MM.1S (cell line): Measurements from ENCODE around the gene GALNT9.

Experiments used
- DNase-seq: peaks from one replicate; pipeline ENCODE4 v3.0.0-alpha.2; 2015
- H2AFZ ChIP-seq: fragments of 300-600 bp; sonication (generic); 2 replicates; pipeline ENCODE4 v1.6.0; 2016; ENCODE audit warnings: antibody characterized with exemption, low read length
- H3F3A ChIP-seq: fragments of 300-600 bp; sonication (generic); 2 replicates; pipeline ENCODE4 v1.6.1; 2016; ENCODE audit warnings: mild to moderate bottlenecking, antibody characterized with exemption, low read length, moderate library complexity, mixed read lengths; ENCODE audit not compliant: insufficient read depth
- H3K27ac ChIP-seq: fragments of 300-600 bp; sonication (generic); 2 replicates; pipeline ENCODE4 v1.5.1; 2016; ENCODE audit warnings: mild to moderate bottlenecking, low read length
- H3K27me3 ChIP-seq: fragments of 300-600 bp; sonication (generic); replicated peaks from 2 replicates; pipeline ENCODE4 v1.6.0; 2016; ENCODE audit warnings: low read length; ENCODE audit not compliant: insufficient read depth
- H3K36me3 ChIP-seq: fragments of 300-600 bp; sonication (generic); replicated peaks from 2 replicates; pipeline ENCODE4 v1.6.1; 2016; ENCODE audit warnings: mild to moderate bottlenecking, low read length, mixed read lengths; ENCODE audit not compliant: insufficient read depth
- H3K4me1 ChIP-seq: fragments of 300-600 bp; sonication (generic); 2 replicates; pipeline ENCODE4 v1.6.1; 2016; ENCODE audit warnings: low read length, mixed read lengths
- H3K4me2 ChIP-seq: fragments of 300-600 bp; sonication (generic); 2 replicates; pipeline ENCODE4 v1.6.0; 2016; ENCODE audit warnings: low read depth, low read length
- H3K4me3 ChIP-seq: fragments of 300-600 bp; sonication (generic); 2 replicates; pipeline ENCODE4 v1.5.1; 2016; ENCODE audit warnings: low read length, mixed read lengths
- H3K79me2 ChIP-seq: fragments of 300-600 bp; sonication (generic); 2 replicates; pipeline ENCODE4 v1.6.1; 2016; ENCODE audit warnings: mixed run types, low read length, mixed read lengths
- H3K9ac ChIP-seq: fragments of 300-600 bp; sonication (generic); 2 replicates; pipeline ENCODE4 v1.6.1; 2016; ENCODE audit warnings: low read length, mixed read lengths
- H3K9me2 ChIP-seq: fragments of 300-600 bp; sonication (generic); replicated peaks from 2 replicates; pipeline ENCODE4 v1.6.1; 2016; ENCODE audit warnings: mild to moderate bottlenecking, low read length, mixed read lengths; ENCODE audit not compliant: insufficient read depth
- H3K9me3 ChIP-seq: fragments of 300-600 bp; sonication (generic); replicated peaks from 2 replicates; pipeline ENCODE4 v1.6.1; 2016; ENCODE audit warnings: mild to moderate bottlenecking, low read length, mixed read lengths; ENCODE audit not compliant: insufficient read depth
- H4K20me1 ChIP-seq: fragments of 300-600 bp; sonication (generic); 2 replicates; pipeline ENCODE4 v1.6.1; 2016; ENCODE audit warnings: mild to moderate bottlenecking, low read length, moderate library complexity, mixed read lengths; ENCODE audit not compliant: insufficient read depth
- EZH2 ChIP-seq: fragments of 300-600 bp; sonication (generic); optimal IDR thresholded peaks from 2 replicates; pipeline ENCODE3; 2017; ENCODE audit warnings: low read depth, mild to moderate bottlenecking, antibody characterized with exemption, low read length, mixed read lengths
- EZH2phosphoT487 ChIP-seq: fragments of 300-600 bp; sonication (generic); IDR thresholded peaks from 2 replicates; pipeline ENCODE4 v1.6.1; 2018; ENCODE audit warnings: antibody characterized with exemption, low read length
- TF ChIP-seq, protein P1 (sequence below): fragments of 300-600 bp; sonication (generic); IDR thresholded peaks from 2 replicates; pipeline ENCODE4 v1.5.1; 2016; ENCODE audit warnings: antibody characterized with exemption, low read length, mixed read lengths

GALNT9 gene

DNA sequence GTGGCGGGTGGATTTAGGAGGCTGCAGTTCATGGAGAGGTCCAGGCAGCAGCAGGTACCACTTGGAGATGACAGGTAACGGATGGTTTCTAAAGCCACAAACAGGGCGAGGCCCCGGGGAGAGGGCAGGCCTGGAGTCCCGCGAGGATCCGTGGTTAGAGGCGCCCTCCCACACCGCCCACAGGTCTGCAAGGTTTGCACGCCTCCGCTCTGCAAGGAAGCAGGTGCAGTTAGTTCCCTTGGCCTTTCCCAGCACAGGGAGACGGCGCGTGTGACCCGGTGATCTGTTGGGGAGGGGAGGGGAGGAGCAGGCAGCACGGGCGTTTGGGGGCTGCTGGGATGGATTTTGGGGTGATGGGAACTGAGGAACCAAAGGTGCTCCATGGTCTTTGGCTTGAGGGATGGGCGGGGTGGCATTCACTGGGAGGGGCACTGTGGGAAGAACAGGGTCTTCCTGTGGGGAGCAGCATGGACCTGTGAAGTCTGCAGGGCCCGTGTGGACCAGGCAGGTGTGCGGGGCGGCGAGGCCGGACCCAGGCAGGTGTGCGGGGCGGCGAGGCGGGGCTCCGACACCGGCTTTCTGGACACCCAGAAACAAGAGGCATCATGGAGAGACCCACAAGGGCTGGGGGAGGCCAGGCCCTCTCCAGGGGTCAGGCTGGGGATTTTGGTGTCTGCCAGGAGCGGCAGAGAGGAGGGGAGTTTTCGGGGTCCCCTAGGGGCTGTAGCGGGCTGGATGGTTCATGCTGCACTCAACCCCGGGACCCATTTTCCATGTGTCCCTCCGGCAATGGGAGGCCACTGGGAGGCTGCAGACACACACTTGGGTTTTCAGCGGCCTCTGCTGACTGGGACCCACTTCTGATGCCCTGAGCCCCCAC lies 156.0 kb downstream of the GALNT9 start:
- no peaks in the 10 kb centered on the region for H4K20me1 ChIP-seq
- H3F3A ChIP-seq = no peaks in the 10 kb centered on the region
- no peaks in the 10 kb centered on the region for H3K36me3 ChIP-seq
- no peaks in the 10 kb centered on the region for H3K79me2 ChIP-seq
- no peak overlapping the region for H3K4me2 ChIP-seq
- no peak overlapping the region for H3K27ac ChIP-seq
- peak; percentile 22 for DNase-seq
- H3K4me1 ChIP-seq = no peaks in the 10 kb centered on the region
- no peak overlapping the region for H2AFZ ChIP-seq
- no peaks in the 10 kb centered on the region for H3K9me2 ChIP-seq
- no peaks in the 10 kb centered on the region for H3K9me3 ChIP-seq
- H3K9ac ChIP-seq = no peak overlapping the region
- TF ChIP-seq EZH2 = no peak
- TF ChIP-seq, protein P1, sequence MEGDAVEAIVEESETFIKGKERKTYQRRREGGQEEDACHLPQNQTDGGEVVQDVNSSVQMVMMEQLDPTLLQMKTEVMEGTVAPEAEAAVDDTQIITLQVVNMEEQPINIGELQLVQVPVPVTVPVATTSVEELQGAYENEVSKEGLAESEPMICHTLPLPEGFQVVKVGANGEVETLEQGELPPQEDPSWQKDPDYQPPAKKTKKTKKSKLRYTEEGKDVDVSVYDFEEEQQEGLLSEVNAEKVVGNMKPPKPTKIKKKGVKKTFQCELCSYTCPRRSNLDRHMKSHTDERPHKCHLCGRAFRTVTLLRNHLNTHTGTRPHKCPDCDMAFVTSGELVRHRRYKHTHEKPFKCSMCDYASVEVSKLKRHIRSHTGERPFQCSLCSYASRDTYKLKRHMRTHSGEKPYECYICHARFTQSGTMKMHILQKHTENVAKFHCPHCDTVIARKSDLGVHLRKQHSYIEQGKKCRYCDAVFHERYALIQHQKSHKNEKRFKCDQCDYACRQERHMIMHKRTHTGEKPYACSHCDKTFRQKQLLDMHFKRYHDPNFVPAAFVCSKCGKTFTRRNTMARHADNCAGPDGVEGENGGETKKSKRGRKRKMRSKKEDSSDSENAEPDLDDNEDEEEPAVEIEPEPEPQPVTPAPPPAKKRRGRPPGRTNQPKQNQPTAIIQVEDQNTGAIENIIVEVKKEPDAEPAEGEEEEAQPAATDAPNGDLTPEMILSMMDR = no peak
- H3K4me3 ChIP-seq = no peak overlapping the region
- peaks cover 11% of the 10 kb centered on the region for H3K27me3 ChIP-seq

DNA sequence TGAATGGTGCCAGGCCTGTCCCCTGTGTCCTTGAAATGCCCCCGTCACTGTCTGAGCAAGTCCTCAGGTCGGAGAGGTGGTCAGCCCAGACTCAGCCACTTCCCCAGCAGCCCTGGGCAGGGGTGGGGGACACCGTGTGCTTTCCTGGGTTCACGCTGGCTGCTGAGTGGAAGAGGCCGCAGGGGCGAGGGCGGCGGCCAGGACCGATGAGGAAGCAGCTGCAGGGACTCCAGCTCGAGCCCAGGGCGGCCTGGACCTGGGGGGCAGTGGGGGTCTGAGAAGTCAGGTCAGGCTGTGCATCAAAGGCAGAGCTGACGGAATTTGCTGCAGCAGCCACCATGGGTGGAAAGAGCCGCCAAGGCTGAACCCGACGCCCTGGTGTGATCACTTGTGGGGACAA lies 156.8 kb downstream of the GALNT9 start:
- Histone ChIP-seq H3K9me3 (no peaks in the 10 kb centered on the region), H3K36me3 (no peaks in the 10 kb centered on the region), H2AFZ (no peak overlapping the region), H4K20me1 (no peaks in the 10 kb centered on the region), H3K27me3 (peaks cover 11% of the 10 kb centered on the region), H3F3A (no peaks in the 10 kb centered on the region), H3K9ac (no peak overlapping the region), H3K79me2 (no peaks in the 10 kb centered on the region), H3K4me3 (no peak overlapping the region), H3K27ac (no peak overlapping the region), H3K4me2 (no peak overlapping the region), H3K9me2 (no peaks in the 10 kb centered on the region), H3K4me1 (no peaks in the 10 kb centered on the region)
- TF ChIP-seq, protein P1 = no peak
- TF ChIP-seq EZH2phosphoT487 = no peak
- TF ChIP-seq EZH2 = no peak
- DNase-seq = no peak

DNA sequence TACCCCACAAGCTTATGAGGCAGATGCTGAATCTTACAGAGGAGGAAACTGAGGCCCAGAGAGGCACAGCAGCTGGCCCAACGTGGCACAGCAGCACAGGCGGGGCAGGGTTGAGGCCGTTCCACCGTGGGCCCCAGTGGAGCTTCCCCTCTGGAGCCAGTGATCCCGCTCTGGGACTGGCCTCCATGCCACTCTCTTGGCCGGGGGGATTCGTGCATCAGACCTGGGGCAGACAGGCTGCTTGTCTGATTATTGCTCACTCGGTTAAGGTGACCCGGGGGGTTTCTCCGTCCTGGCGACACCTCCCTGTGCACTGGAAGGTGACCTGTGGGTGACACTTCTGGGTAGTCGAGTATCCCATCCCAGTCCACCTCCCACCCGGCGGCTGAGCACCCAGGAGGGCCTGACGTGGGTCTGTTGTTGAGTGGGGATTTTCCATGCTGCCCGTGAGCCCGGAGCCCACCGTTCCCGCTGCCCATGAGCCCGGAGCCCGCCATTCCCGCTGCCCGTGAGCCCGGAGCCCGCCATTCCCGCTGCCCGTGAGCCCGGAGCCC lies 157.3 kb downstream of the GALNT9 start:
- H3K27me3 ChIP-seq = peaks cover 11% of the 10 kb centered on the region
- no peaks in the 10 kb centered on the region for H3K9me3 ChIP-seq
- DNase-seq = no peak

More for the DNA sequence above, 157.3 kb downstream of the GALNT9 start:
- H3K4me1 ChIP-seq = no peaks in the 10 kb centered on the region
- no peak overlapping the region for H3K9ac ChIP-seq
- H3K36me3 ChIP-seq = no peaks in the 10 kb centered on the region
- no peaks in the 10 kb centered on the region for H3F3A ChIP-seq
- H2AFZ ChIP-seq = no peak overlapping the region
- H3K4me2 ChIP-seq = no peak overlapping the region
- H3K4me3 ChIP-seq = no peak overlapping the region
- no peaks in the 10 kb centered on the region for H4K20me1 ChIP-seq
- no peak for TF ChIP-seq EZH2phosphoT487
- TF ChIP-seq, protein P1 = no peak
- TF ChIP-seq EZH2 = no peak
- no peak overlapping the region for H3K27ac ChIP-seq
- no peaks in the 10 kb centered on the region for H3K9me2 ChIP-seq
- no peaks in the 10 kb centered on the region for H3K79me2 ChIP-seq
